ENCODE results near the gene OR5AU1.

OR5AU1 gene

DNA sequence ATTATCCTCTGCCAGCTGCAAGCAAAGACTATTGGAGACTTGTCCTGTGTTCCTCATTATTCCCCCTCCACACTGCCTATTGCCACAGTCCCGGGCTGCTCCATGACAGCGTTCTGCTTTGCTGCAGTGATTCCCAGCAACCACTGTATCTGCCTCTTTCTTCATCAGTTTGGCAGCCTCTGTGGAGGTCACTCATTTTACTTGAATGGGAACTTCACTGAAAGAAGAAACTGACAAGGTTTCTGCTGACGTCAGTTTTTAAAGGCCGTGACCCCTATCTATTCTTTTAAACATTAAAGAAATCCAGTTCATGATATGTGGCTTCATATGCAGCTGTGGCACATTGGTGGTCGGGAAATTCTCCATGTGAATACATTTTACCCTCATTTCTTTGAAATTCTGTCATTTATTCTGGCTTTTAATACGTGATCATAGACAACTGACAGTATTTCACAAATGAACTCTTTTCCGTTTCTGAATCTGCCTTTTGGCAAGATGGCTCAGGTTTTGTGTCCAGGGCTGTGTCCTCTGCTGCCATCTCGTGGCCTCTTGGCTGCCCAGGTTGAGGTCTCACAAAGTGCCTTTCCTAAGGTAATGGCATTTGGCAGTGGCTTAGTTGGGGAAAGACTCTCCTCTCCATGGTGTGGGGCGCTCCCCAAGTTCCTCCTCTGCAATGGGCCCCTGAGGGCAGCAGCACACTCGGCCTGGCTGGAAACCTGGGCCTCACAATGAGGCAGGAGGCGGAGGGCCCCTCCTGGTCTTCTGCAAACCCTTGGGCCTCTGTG lies 49.2 kb downstream of the OR5AU1 start:
- no peak overlapping the region for H3K4me3 ChIP-seq (ENCODE audit: low read depth, low read length)
- no peak for DNase-seq (ENCODE audit: low read depth)
- TF ChIP-seq, protein P1, sequence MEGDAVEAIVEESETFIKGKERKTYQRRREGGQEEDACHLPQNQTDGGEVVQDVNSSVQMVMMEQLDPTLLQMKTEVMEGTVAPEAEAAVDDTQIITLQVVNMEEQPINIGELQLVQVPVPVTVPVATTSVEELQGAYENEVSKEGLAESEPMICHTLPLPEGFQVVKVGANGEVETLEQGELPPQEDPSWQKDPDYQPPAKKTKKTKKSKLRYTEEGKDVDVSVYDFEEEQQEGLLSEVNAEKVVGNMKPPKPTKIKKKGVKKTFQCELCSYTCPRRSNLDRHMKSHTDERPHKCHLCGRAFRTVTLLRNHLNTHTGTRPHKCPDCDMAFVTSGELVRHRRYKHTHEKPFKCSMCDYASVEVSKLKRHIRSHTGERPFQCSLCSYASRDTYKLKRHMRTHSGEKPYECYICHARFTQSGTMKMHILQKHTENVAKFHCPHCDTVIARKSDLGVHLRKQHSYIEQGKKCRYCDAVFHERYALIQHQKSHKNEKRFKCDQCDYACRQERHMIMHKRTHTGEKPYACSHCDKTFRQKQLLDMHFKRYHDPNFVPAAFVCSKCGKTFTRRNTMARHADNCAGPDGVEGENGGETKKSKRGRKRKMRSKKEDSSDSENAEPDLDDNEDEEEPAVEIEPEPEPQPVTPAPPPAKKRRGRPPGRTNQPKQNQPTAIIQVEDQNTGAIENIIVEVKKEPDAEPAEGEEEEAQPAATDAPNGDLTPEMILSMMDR (IDR thresholded peaks at IDR 0.05; ENCODE audit: low read depth, low read length, missing control alignments), result peak; percentile 90

DNA sequence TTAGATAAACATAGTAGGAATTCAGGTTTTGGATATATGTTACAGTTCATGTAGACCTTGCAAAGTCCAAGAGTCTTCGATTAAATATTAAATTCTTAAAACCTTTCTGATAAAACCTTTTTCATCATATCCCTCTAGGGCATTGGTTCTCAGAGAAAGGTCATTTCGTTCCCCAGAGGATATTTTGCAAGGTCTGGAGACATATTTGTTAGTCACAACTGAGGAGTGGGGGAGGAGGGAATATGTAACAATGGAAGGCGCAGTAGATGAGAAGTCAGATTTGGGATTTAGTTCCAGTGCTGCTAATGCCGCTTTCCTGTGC lies 49.7 kb downstream of the OR5AU1 start:
- TF ChIP-seq, protein P1 (IDR thresholded peaks at IDR 0.05; ENCODE audit: low read depth, low read length, missing control alignments), result no peak
- H3K4me3 ChIP-seq (ENCODE audit: low read depth, low read length), result no peak overlapping the region
- DNase-seq (ENCODE audit: low read depth), result no peak

DNA sequence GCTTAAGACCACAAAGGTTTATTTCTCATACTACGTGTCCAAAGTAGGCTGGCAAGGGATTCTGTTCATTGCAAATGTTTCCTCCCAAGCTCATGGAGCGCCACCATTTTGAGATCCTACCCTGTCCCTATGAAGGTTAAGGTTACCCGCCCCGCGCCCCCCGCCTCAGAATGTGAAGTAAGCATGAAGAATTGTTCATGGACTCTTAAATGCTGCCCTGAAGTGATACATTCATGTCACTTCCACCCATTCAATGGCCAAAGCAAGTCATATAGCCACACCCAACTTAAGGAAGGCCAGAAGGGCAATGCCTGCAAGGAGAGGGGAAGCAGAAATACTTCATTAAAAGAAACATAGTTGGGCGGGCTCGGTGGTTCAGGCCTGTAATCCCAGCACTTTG lies 50.8 kb downstream of the OR5AU1 start:
- H3K4me3 ChIP-seq (ENCODE audit: low read depth, low read length), result peak overlapping the region; percentile 79; the same call in 1 of the 2 replicates
- DNase-seq (ENCODE audit: low read depth), result no peak
- TF ChIP-seq, protein P1 (IDR thresholded peaks at IDR 0.05; ENCODE audit: low read depth, low read length, missing control alignments), result no peak

Data from GM12864 (cell line).